H9 (cell line): ENCODE data around the gene SMAD3. TPM values are rescaled to one million over a fixed set of nuclear protein-coding genes. Genes with fewer than 3 reads are reported as not detected.

Experiments
- DNase-seq: peaks from one replicate; pipeline ENCODE4 v3.0.0-alpha.2; 2017
- H2AFZ ChIP-seq: one replicate; pipeline ENCODE4 v1.6.1; 2013; ENCODE audit warnings: mild to moderate bottlenecking, low read length, control low read depth, moderate library complexity
- H2AK5ac ChIP-seq: 2 replicates; pipeline ENCODE4 v1.6.1; 2013; ENCODE audit warnings: low read length, control low read depth, mixed read lengths; ENCODE audit not compliant: insufficient read length
- H2BK120ac ChIP-seq: one replicate; pipeline ENCODE4 v1.6.1; 2013; ENCODE audit warnings: low read depth, mild to moderate bottlenecking, low read length, control low read depth, inconsistent platforms; ENCODE audit not compliant: poor library complexity, severe bottlenecking
- H2BK12ac ChIP-seq: 2 replicates; pipeline ENCODE4 v1.6.1; 2013; ENCODE audit warnings: low read length, control low read depth, mixed read lengths, low read depth; ENCODE audit not compliant: insufficient read length
- H2BK15ac ChIP-seq: 2 replicates; pipeline ENCODE4 v1.6.1; 2013; ENCODE audit warnings: low read depth, low read length, control low read depth
- H2BK20ac ChIP-seq: one replicate; pipeline ENCODE4 v1.6.1; 2013; ENCODE audit warnings: low read depth, mild to moderate bottlenecking, low read length, control low read depth, inconsistent platforms; ENCODE audit not compliant: poor library complexity, severe bottlenecking
- H2BK5ac ChIP-seq: 2 replicates; pipeline ENCODE4 v1.6.1; 2013; ENCODE audit warnings: low read length, control low read depth, mixed read lengths; ENCODE audit not compliant: insufficient read length
- H3K14ac ChIP-seq: 2 replicates; pipeline ENCODE4 v1.6.1; 2013; ENCODE audit warnings: low read length, control low read depth; ENCODE audit not compliant: insufficient read depth
- H3K18ac ChIP-seq: 2 replicates; pipeline ENCODE4 v1.6.1; 2013; ENCODE audit warnings: low read depth, mild to moderate bottlenecking, mixed read lengths, low read length, control low read depth; ENCODE audit not compliant: insufficient read length
- H3K23ac ChIP-seq: 2 replicates; pipeline ENCODE4 v1.6.1; 2013; ENCODE audit warnings: low read length, control low read depth, mixed read lengths, low read depth; ENCODE audit not compliant: insufficient read length
- H3K23me2 ChIP-seq: 2 replicates; pipeline ENCODE4 v1.6.1; 2013; ENCODE audit warnings: low read depth, mild to moderate bottlenecking, mixed read lengths, low read length, control low read depth; ENCODE audit not compliant: insufficient read length, poor library complexity, severe bottlenecking
- H3K27ac ChIP-seq: 2 replicates; pipeline ENCODE4 v1.5.1; 2013; ENCODE audit warnings: low read length, control low read depth, mixed read lengths, low read depth; ENCODE audit not compliant: insufficient read length
- H3K27me3 ChIP-seq: 2 replicates; pipeline ENCODE4 v1.6.1; 2013; ENCODE audit warnings: low read length, control low read depth, inconsistent platforms; ENCODE audit not compliant: insufficient read depth
- H3K4ac ChIP-seq: 2 replicates; pipeline ENCODE4 v1.6.1; 2013; ENCODE audit warnings: low read depth, mild to moderate bottlenecking, control low read depth, inconsistent platforms, low read length, moderate library complexity
- H3K4me1 ChIP-seq: 2 replicates; pipeline ENCODE4 v1.6.1; 2013; ENCODE audit warnings: low read length, control low read depth, inconsistent platforms; ENCODE audit not compliant: insufficient read depth
- H3K4me2 ChIP-seq: 2 replicates; pipeline ENCODE4 v1.6.1; 2013; ENCODE audit warnings: low read length, control low read depth, mixed read lengths; ENCODE audit not compliant: insufficient read length, insufficient read depth
- H3K56ac ChIP-seq: 2 replicates; pipeline ENCODE4 v1.6.1; 2013; ENCODE audit warnings: low read depth, mild to moderate bottlenecking, mixed read lengths, low read length, control low read depth; ENCODE audit not compliant: insufficient read length
- H3K79me1 ChIP-seq: 2 replicates; pipeline ENCODE4 v1.6.1; 2013; ENCODE audit warnings: low read depth, mild to moderate bottlenecking, moderate library complexity, low read length, control low read depth, inconsistent platforms; ENCODE audit not compliant: insufficient read depth, poor library complexity, severe bottlenecking
- H3K79me2 ChIP-seq: 2 replicates; pipeline ENCODE4 v1.6.1; 2013; ENCODE audit warnings: low read length, control low read depth, inconsistent platforms; ENCODE audit not compliant: insufficient read depth
- H3K9ac ChIP-seq: 2 replicates; pipeline ENCODE4 v1.6.1; 2013; ENCODE audit warnings: low read length, control low read depth, mixed read lengths; ENCODE audit not compliant: insufficient read length; ENCODE audit errors: extremely low read depth
- H3K9me3 ChIP-seq: one replicate; pipeline ENCODE4 v1.6.1; 2013; ENCODE audit warnings: low read depth, low read length, inconsistent platforms; ENCODE audit not compliant: control insufficient read depth
- H3T11ph ChIP-seq: one replicate; pipeline ENCODE4 v1.6.1; 2013; ENCODE audit warnings: mild to moderate bottlenecking, low read length, control low read depth, inconsistent platforms
- H4K20me1 ChIP-seq: one replicate; pipeline ENCODE4 v1.6.1; 2013; ENCODE audit not compliant: control insufficient read depth, insufficient read length, insufficient read depth
- H4K5ac ChIP-seq: 2 replicates; pipeline ENCODE4 v1.6.1; 2013; ENCODE audit warnings: low read depth, mild to moderate bottlenecking, mixed read lengths, low read length, control low read depth; ENCODE audit not compliant: insufficient read length
- H4K8ac ChIP-seq: replicated peaks from 2 replicates; pipeline ENCODE4 v1.6.1; 2013; ENCODE audit warnings: low read length, control low read depth, mixed read lengths, low read depth; ENCODE audit not compliant: insufficient read length
- H4K91ac ChIP-seq: 2 replicates; pipeline ENCODE4 v1.6.1; 2013; ENCODE audit warnings: low read depth, mild to moderate bottlenecking, moderate library complexity, mixed read lengths, low read length, control low read depth; ENCODE audit not compliant: insufficient read length
- H3K27ac Mint-ChIP-seq, 3 experiments: 2 replicates in 2 of 3; 3 replicates in 1 of 3; pipeline ENCODE4 v1.8.0; 2020 to 2021; ENCODE audit warnings: mixed read lengths in 3 of 3, mild to moderate bottlenecking in 1 of 3, moderate library complexity in 1 of 3
- H3K27me3 Mint-ChIP-seq: 2 replicates; pipeline ENCODE4 v1.8.0; 2021; ENCODE audit warnings: low read depth, mild to moderate bottlenecking, moderate library complexity, mixed read lengths
- H3K36me3 Mint-ChIP-seq, 3 experiments: 2 replicates in 2 of 3; 3 replicates in 1 of 3; pipeline ENCODE4 v1.8.0; 2020 to 2021; ENCODE audit warnings: low read depth in 3 of 3, mixed read lengths in 3 of 3; ENCODE audit not compliant: insufficient read depth in 1 of 3
- H3K4me1 Mint-ChIP-seq, 2 experiments: 2 replicates each; pipeline ENCODE4 v1.8.0; 2020; ENCODE audit warnings: mixed read lengths in 2 of 2
- H3K4me3 Mint-ChIP-seq, 2 experiments: 2 replicates in 1 of 2; 3 replicates in 1 of 2; pipeline ENCODE4 v1.8.0; 2020 to 2021; ENCODE audit warnings: mild to moderate bottlenecking in 2 of 2, mixed read lengths in 2 of 2, moderate library complexity in 1 of 2
- H3K9me3 Mint-ChIP-seq, 2 experiments: 2 replicates in 1 of 2; 3 replicates in 1 of 2; pipeline ENCODE4 v1.8.0; 2020; ENCODE audit warnings: mild to moderate bottlenecking in 2 of 2, mixed read lengths in 2 of 2, moderate library complexity in 1 of 2
- CTCF ChIP-seq: fragments of 200-600 bp; sonication (generic); conservative IDR thresholded peaks from 3 replicates; pipeline ENCODE4 v1.8.0; 2021; ENCODE audit warnings: antibody characterized with exemption, mild to moderate bottlenecking
- WGBS: extraction: QIAGEN DNeasy Blood & Tissue Kit; methylation state at CpG from one replicate; pipeline ENCODE4 v1.1.7; 2013; ENCODE audit warnings: missing lambda C conversion rate, low lambda C conversion rate, mixed read lengths; ENCODE audit not compliant: insufficient read length; ENCODE audit errors: extremely low coverage; 5-methylcytosine and 5-hydroxymethylcytosine counted together
- total RNA-seq: library from RNA; stranded (reverse); gene quantifications from 2 replicates; pipeline ENCODE4 v1.2.1, GENCODE V29; 2021

Gene SMAD3
- total RNA-seq, 1 experiment from 2014 or later: 26.7 TPM

DNA sequence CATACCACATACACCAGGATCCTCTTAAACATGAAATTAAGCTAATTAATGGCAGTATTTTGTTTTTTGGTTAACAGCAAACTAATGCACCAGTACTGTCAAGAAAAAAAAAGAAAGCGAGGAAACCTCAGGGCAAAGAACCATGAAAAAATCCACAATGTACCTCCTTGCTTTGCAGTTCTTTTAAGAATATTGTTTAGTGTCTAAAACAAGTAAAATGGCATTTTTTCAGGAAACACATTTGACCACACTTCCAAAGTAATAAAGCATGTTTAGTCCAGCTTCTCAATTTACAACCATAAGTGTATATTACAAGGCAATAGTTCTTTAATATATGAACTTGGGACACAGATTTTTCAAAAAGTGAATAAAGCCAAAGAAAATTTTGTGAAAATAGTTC, 162.4 kb downstream of the SMAD3 start:
- no peak overlapping the region for H3K56ac ChIP-seq
- H3K27me3 Mint-ChIP-seq: no peaks in the 10 kb centered on the region
- H3T11ph ChIP-seq: no peak overlapping the region
- no peak overlapping the region for H2BK15ac ChIP-seq
- H2AFZ ChIP-seq: no peak overlapping the region
- no peak overlapping the region for H3K9ac ChIP-seq
- no peak overlapping the region for H3K27ac Mint-ChIP-seq
- H4K91ac ChIP-seq: no peak overlapping the region
- no CpG with 5 or more reads among the region's 1 CpG for WGBS
- H2BK12ac ChIP-seq: no peak overlapping the region
- peaks cover 3 to 36% (median 26%) of the 10 kb centered on the region in 3 experiments; a peak in 5 of 7 replicates for H3K36me3 Mint-ChIP-seq
- H3K18ac ChIP-seq: no peak overlapping the region
- no peaks in the 10 kb centered on the region for H3K23me2 ChIP-seq
- no peaks in the 10 kb centered on the region for H3K4me1 Mint-ChIP-seq
- H3K23ac ChIP-seq: no peak overlapping the region
- no peak overlapping the region for H2BK20ac ChIP-seq
- H2BK120ac ChIP-seq: no peak overlapping the region
- H3K79me1 ChIP-seq: no peaks in the 10 kb centered on the region
- H3K4ac ChIP-seq: no peak overlapping the region
- H3K27ac ChIP-seq: no peak overlapping the region
- H2BK5ac ChIP-seq: no peak overlapping the region
- no peaks in the 10 kb centered on the region for H3K9me3 Mint-ChIP-seq
- H3K9me3 ChIP-seq: no peaks in the 10 kb centered on the region
- no peak overlapping the region for H3K4me3 Mint-ChIP-seq
- no peak overlapping the region for H2AK5ac ChIP-seq
- no peak for TF ChIP-seq CTCF
- H3K79me2 ChIP-seq: no peaks in the 10 kb centered on the region
- no peaks in the 10 kb centered on the region for H4K20me1 ChIP-seq
- no peak for DNase-seq
- no peak overlapping the region for H3K14ac ChIP-seq
- H3K4me1 ChIP-seq: no peaks in the 10 kb centered on the region
- no peak overlapping the region for H4K5ac ChIP-seq
- no peak overlapping the region for H3K4me2 ChIP-seq
- H3K27me3 ChIP-seq: no peaks in the 10 kb centered on the region
- H4K8ac ChIP-seq: no peak overlapping the region
